Measurements from ENCODE around the gene TTPAL. TPM values are rescaled to one million over a fixed set of nuclear protein-coding genes. Genes with fewer than 3 reads are reported as not detected.

Gene TTPAL
- total RNA-seq, 1 donor from 2014 or later, result 7.9 TPM

DNA sequence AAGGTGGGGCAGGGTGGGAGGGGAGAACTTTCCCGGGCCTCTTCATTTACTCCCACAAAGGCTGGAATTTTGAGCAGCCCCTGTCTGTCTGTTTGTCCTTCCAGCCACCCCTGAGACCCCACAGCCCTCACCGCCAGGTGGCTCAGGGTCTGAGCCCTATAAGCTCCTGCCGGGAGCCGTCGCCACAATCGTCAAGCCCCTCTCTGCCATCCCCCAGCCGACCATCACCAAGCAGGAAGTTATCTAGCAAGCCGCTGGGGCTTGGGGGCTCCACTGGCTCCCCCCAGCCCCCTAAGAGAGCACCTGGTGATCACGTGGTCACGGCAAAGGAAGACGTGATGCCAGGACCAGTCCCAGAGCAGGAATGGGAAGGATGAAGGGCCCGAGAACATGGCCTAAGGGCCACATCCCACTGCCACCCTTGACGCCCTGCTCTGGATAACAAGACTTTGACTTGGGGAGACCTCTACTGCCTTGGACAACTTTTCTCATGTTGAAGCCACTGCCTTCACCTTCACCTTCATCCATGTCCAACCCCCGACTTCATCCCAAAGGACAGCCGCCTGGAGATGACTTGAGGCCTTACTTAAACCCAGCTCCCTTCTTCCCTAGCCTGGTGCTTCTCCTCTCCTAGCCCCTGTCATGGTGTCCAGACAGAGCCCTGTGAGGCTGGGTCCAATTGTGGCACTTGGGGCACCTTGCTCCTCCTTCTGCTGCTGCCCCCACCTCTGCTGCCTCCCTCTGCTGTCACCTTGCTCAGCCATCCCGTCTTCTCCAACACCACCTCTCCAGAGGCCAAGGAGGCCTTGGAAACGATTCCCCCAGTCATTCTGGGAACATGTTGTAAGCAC, 46.0 kb upstream of the TTPAL start:
- TF ChIP-seq, protein P1, sequence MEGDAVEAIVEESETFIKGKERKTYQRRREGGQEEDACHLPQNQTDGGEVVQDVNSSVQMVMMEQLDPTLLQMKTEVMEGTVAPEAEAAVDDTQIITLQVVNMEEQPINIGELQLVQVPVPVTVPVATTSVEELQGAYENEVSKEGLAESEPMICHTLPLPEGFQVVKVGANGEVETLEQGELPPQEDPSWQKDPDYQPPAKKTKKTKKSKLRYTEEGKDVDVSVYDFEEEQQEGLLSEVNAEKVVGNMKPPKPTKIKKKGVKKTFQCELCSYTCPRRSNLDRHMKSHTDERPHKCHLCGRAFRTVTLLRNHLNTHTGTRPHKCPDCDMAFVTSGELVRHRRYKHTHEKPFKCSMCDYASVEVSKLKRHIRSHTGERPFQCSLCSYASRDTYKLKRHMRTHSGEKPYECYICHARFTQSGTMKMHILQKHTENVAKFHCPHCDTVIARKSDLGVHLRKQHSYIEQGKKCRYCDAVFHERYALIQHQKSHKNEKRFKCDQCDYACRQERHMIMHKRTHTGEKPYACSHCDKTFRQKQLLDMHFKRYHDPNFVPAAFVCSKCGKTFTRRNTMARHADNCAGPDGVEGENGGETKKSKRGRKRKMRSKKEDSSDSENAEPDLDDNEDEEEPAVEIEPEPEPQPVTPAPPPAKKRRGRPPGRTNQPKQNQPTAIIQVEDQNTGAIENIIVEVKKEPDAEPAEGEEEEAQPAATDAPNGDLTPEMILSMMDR (conservative IDR thresholded peaks at IDR 0.05; ENCODE audit: low read depth, low read length), result no peak
- no peak for DNase-seq (ENCODE audit: low read depth)
- H3K4me3 ChIP-seq (ENCODE audit: low read depth, low read length), result no peak overlapping the region

DNA sequence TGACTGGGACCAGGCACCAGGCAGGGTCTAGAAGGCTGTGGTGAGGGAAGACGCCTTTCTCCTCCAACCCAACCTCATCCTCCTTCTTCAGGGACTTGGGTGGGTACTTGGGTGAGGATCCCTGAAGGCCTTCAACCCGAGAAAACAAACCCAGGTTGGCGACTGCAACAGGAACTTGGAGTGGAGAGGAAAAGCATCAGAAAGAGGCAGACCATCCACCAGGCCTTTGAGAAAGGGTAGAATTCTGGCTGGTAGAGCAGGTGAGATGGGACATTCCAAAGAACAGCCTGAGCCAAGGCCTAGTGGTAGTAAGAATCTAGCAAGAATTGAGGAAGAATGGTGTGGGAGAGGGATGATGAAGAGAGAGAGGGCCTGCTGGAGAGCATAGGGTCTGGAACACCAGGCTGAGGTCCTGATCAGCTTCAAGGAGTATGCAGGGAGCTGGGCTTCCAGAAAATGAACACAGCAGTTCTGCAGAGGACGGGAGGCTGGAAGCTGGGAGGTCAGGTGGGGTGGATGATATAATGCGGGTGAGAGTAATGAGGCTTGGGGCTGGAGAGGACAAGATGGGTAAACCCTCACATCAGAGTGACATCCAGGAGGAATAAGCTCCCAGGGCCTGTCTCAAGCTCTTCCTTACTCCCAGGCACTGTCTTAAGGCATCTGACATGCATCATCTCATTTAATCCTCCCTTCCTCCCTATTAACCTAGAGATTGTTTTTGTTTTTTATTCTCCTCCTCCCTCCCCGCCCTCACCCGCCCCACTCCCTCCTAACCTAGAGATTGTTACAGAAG, 45.2 kb upstream of the TTPAL start:
- no peak overlapping the region for H3K4me3 ChIP-seq (ENCODE audit: low read depth, low read length)
- TF ChIP-seq, protein P1 (conservative IDR thresholded peaks at IDR 0.05; ENCODE audit: low read depth, low read length), result no peak
- no peak for DNase-seq (ENCODE audit: low read depth)

DNA sequence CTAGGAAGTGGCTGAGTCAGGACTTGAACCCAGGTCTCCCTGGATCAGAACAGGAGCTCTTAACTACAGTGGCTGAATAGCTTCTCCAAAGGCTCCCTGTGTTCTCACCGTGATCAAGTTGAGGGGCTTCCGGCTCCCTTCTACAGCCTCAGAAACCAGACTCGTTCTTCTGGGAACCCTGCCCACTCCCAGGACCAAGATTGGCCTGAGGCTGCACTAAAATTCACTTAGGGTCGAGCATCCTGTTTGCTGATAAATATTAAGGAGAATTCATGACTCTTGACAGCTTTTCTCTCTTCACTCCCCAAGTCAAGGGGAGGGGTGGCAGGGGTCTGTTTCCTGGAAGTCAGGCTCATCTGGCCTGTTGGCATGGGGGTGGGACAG, 44.6 kb upstream of the TTPAL start:
- TF ChIP-seq, protein P1 (conservative IDR thresholded peaks at IDR 0.05; ENCODE audit: low read depth, low read length), result no peak
- H3K4me3 ChIP-seq (ENCODE audit: low read depth, low read length), result no peak overlapping the region
- no peak for DNase-seq (ENCODE audit: low read depth)

DNA sequence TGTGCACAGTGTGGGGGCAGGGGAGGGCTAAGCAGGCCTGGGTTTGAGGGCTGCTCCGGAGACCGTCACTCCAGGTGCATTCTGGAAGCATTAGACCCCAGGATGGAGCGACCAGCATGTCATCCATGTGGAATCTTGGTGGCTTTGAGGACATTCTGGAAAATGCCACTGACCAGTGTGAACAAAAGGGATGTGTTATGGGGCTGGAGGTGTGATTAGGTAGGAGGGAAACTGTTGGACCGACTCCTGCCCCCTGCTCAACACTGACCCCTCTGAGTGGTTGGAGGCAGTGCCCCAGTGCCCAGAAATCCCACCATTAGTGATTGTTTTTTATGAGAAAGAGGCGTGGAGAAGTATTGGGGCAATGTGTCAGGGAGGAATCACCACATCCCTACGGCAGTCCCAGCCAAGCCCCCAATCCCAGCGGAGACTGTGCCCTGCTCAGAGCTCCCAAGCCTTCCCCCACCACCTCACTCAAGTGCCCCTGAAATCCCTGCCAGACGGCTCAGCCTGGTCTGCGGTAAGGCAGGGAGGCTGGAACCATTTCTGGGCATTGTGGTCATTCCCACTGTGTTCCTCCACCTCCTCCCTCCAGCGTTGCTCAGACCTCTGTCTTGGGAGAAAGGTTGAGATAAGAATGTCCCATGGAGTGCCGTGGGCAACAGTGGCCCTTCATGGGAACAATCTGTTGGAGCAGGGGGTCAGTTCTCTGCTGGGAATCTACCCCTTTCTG, 44.0 kb upstream of the TTPAL start:
- no peak overlapping the region for H3K4me3 ChIP-seq (ENCODE audit: low read depth, low read length)
- TF ChIP-seq, protein P1 (conservative IDR thresholded peaks at IDR 0.05; ENCODE audit: low read depth, low read length), result no peak
- DNase-seq (ENCODE audit: low read depth), result no peak

DNA sequence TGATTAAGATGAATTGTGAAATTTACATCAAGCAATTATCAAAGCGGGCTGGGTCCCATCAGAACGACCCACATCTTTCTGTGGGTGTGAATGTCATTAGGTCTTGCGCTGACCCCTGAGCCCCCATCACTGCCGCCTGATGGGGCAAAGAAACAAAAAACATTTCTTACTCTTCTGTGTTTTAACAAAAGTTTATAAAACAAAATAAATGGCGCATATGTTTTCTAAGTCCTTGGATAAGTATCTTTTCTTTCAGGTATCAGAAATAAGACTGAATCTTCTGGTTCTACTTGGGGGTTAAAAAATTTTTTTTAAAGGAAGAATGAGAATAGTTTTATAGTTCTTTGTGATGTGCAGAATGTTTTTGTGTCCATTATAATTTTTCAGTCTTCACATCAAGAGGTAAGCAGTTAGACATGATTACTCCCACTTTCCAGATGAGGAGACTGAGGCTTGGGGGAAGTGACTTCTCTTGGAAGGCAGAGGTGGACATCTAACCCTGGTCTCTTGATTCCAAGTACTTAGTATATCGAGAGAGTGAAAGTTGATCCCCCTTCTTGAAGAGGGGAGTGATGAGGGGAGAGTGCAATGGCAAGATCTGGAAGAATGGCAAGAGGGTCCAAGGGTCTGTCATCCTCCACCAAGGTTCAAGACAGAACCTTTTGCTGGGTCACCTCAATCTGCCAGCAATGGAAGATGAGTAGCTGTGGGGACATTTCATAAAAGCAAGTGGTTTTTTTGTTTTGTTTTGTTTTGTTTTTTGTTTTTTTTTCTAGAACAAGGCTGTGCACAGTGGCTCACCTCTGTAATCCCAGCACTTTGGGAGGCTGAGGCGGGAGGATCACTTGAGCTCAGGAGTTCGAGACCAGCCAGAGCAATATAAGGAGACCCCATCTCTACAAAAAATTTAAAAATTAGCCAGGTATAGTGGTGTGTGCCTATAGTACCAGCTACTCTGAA, 42.8 kb upstream of the TTPAL start:
- DNase-seq (ENCODE audit: low read depth), result no peak
- TF ChIP-seq, protein P1 (conservative IDR thresholded peaks at IDR 0.05; ENCODE audit: low read depth, low read length), result no peak

More for the DNA sequence above, 42.8 kb upstream of the TTPAL start:
- H3K4me3 ChIP-seq (ENCODE audit: low read depth, low read length), result no peak overlapping the region

Data from epithelial cell of proximal tubule (primary cell).